Lung (tissue), 12 donors: ENCODE results near the gene CREG2. TPM values are rescaled to one million over a fixed set of nuclear protein-coding genes. Genes with fewer than 3 reads are reported as not detected.

Source experiments
- ATAC-seq: fragments of 200-7000 bp; cut with Tn5 transposase; one replicate; pipeline ENCODE4 v1.9.1; 2020; ENCODE audit warnings: moderate number of reproducible peaks; ENCODE audit not compliant: insufficient read depth, low FRiP score
- DNase-seq, 3 donors: peaks; one replicate each; pipeline ENCODE4 v3.0.0-alpha.2; 2013 to 2017
- H3K27ac ChIP-seq, 2 donors: one replicate each; pipeline ENCODE4 v1.5.1; 2013; ENCODE audit warnings: mild to moderate bottlenecking in 2 of 2, moderate library complexity in 2 of 2, control low read depth in 1 of 2, inconsistent platforms in 1 of 2, low read depth in 1 of 2, low read length in 1 of 2
- H3K27me3 ChIP-seq, 3 donors: one replicate each; pipeline ENCODE4 v1.5.1; 2013; ENCODE audit warnings: low read length in 2 of 3; ENCODE audit not compliant: control insufficient read depth in 3 of 3, insufficient read depth in 3 of 3
- H3K36me3 ChIP-seq, 4 donors: one replicate each; pipeline ENCODE4 v1.5.1; 2013; ENCODE audit warnings: low read length in 4 of 4, mild to moderate bottlenecking in 1 of 4, moderate library complexity in 1 of 4; ENCODE audit not compliant: control insufficient read depth in 4 of 4, insufficient read depth in 4 of 4
- H3K4me1 ChIP-seq, 5 donors: one replicate each; pipeline ENCODE4 v1.5.1; 2013; ENCODE audit warnings: low read length in 5 of 5, mild to moderate bottlenecking in 2 of 5, moderate library complexity in 1 of 5; ENCODE audit not compliant: control insufficient read depth in 5 of 5, insufficient read depth in 5 of 5
- H3K4me3 ChIP-seq: one replicate; pipeline ENCODE4 v1.5.1; 2013; ENCODE audit warnings: mild to moderate bottlenecking, control low read depth, moderate library complexity
- H3K9ac ChIP-seq, 2 donors: one replicate each; pipeline ENCODE4 v1.5.1; 2013; ENCODE audit warnings: low read length in 2 of 2, control low read depth in 1 of 2; ENCODE audit not compliant: insufficient read depth in 1 of 2
- H3K9me3 ChIP-seq, 4 donors: one replicate each; pipeline ENCODE4 v1.5.1; 2013; ENCODE audit warnings: low read length in 3 of 4, mild to moderate bottlenecking in 1 of 4, moderate library complexity in 1 of 4; ENCODE audit not compliant: control insufficient read depth in 4 of 4, insufficient read depth in 3 of 4
- CTCF ChIP-seq: IDR thresholded peaks from 2 replicates; pipeline ENCODE4 v1.5.1; 2012; ENCODE audit warnings: mild to moderate bottlenecking; ENCODE audit errors: control extremely low read depth, extremely low read depth
- WGBS, 2 donors: extraction: QIAGEN DNeasy Blood & Tissue Kit; methylation state at CpG; one replicate each; pipeline ENCODE4 v1.1.7; 2013; 5-methylcytosine and 5-hydroxymethylcytosine counted together
- polyA plus RNA-seq, 2 donors: library from polyadenylated mRNA; stranded (reverse); fragments of 200-250 nt; gene quantifications; one replicate each; pipeline ENCODE4 v1.2.1, GENCODE V29; 2013
- total RNA-seq, 2 donors: library from RNA; depleted of rRNA in 1 of 2; stranded (reverse); fragments of >200 nt in 1 of 2; gene quantifications; one replicate each; pipeline ENCODE4 v1.2.1, GENCODE V29; 2014 to 2021
- donor health status: control.
- donor health status: control.
- donor health status: Bipolar disorder and iron deficiency.
- donor health status: healthy.
- donor health status: DM: yes; HTN: yes; CAD: no.

The CREG2 gene
- total and polyA plus RNA-seq, 4 donors = 0.06 to 0.67 (median 0.08) TPM; not detected in 1

DNA sequence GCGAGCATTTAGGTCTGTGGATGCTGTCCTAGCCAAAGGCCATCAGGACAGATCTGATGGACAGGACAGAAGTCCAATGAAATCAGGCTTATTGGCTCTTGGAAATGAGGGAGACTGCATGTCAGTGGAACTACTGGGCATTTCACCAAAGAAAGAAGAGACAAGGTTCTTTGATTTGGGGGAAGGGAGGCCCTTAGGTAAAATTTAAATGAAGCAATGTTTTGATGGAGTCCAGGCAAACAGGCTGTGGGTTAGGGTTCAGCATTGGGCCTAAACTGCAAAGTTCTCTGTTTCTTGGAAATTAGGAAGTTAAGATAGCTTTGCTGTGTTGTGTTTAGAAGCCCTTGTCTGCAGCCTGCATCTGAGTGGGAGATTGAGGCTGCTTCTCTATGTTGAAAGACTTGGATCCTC is 47.2 kb downstream of the CREG2 start:
- Histone ChIP-seq H3K4me3 (no peak overlapping the region), H3K27me3 (no peaks in the 10 kb centered on the region), H3K4me1 (peaks cover 0 to 5% (median 3%) of the 10 kb centered on the region in 5 donors), H3K9ac (no peak overlapping the region), H3K36me3 (no peaks in the 10 kb centered on the region), H3K27ac (peak overlapping the region in 1 of 2 donors; percentile 28), H3K9me3 (no peaks in the 10 kb centered on the region)
- ATAC-seq = no peak
- no peak for TF ChIP-seq CTCF
- DNase-seq = peak in 2 of 3 donors; percentile 4 to 39
- WGBS, 2 donors = 96 to 97% methylated on average over 1 of the region's 1 CpG

DNA sequence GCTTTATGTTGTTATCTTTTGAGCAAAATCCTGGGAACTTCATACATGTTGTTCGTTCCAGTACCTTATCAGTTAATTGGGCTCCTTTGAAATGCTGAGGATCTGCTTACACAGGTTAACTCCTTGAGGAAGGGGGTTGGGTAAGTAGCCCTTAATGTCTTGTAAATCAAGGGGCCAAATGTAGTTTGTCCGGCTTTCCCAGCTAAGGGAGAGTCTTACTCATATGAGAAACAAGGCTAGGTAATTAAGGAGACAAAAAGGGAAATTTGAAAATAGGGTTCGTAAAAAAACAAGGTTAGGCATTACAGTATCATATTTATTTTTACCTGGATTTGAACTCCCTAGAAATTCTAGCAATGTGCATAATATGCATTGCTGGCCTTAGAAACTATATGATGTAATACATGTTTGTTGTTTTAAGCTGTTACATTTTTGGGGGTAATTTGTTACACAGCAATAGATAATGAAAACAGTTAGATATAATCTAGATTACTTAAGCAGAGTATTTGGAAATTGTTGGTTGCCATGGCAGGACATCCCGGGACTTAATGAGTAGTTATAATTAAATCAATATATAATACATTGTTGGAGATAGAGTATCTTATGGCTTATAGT is 47.9 kb downstream of the CREG2 start:
- no peaks in the 10 kb centered on the region for H3K27me3 ChIP-seq
- no peak overlapping the region for H3K4me3 ChIP-seq
- peaks cover 0 to 5% (median 3%) of the 10 kb centered on the region in 5 donors for H3K4me1 ChIP-seq
- DNase-seq (peak in 1 of 3 donors; percentile 10), ATAC-seq (no peak)
- no peaks in the 10 kb centered on the region for H3K9me3 ChIP-seq
- no peaks in the 10 kb centered on the region for H3K36me3 ChIP-seq
- H3K27ac ChIP-seq = no peak overlapping the region
- no peak for TF ChIP-seq CTCF
- 69 to 79% methylated on average over 4 of the region's 4 CpGs for WGBS, 2 donors
- H3K9ac ChIP-seq = no peak overlapping the region

DNA sequence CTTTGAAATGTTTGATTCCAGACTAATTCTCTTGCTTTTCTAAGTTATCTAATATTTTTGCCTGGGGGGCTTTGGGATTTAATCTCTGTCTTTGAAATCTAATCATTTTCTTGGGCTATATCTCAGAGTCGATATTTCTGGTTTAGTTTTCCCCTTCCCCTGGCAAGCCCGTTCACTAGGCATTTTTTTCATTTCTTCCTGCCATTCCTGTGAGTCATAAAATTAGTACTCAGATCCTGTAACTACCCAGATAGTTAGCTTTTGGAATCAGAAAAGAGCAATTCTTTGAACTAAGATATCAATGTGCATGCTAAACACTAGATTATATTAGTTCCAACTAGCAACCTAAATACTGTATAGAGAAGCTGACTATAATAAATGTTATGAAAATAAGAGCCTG is 49.4 kb downstream of the CREG2 start:
- Histone ChIP-seq H3K27me3 (no peaks in the 10 kb centered on the region), H3K27ac (no peak overlapping the region), H3K36me3 (no peaks in the 10 kb centered on the region), H3K9me3 (no peaks in the 10 kb centered on the region), H3K4me1 (peaks cover 0 to 5% (median 3%) of the 10 kb centered on the region in 5 donors), H3K9ac (no peak overlapping the region), H3K4me3 (no peak overlapping the region)
- WGBS, 2 donors = 65 to 72% methylated on average over 2 of the region's 2 CpGs
- TF ChIP-seq CTCF = no peak
- DNase-seq = no peak
- ATAC-seq = no peak
